B cell (primary cell): ENCODE data around the gene GLDN. TPM values are rescaled to one million over a fixed set of nuclear protein-coding genes. Genes with fewer than 3 reads are reported as not detected.

Experiments
- ATAC-seq: fragments of 200-7000 bp; cut with Tn5 transposase; one replicate; pipeline ENCODE4 v1.10.0; 2021; ENCODE audit warnings: low read depth, mild to moderate bottlenecking, moderate number of reproducible peaks, moderate library complexity
- CTCF ChIA-PET: fragments of 350-600 bp; sonication (Branson Sonifier 250); formaldehyde crosslinking; loops from one replicate; lab custom pipeline; 2021; ENCODE audit warnings: antibody characterized with exemption, inconsistent platforms; lab: Charles Lee
- POLR2A ChIA-PET: fragments of 350-600 bp; sonication (Branson Sonifier 250); formaldehyde crosslinking; loops from one replicate; lab custom pipeline; 2021; ENCODE audit warnings: antibody characterized with exemption; lab: Charles Lee
- DNase-seq: peaks from one replicate; pipeline ENCODE4 v3.0.0; 2013
- H2AFZ ChIP-seq: 2 replicates; pipeline ENCODE4 v1.6.1; 2012; ENCODE audit warnings: mild to moderate bottlenecking, low read depth, low read length; ENCODE audit not compliant: insufficient read depth, poor library complexity, severe bottlenecking
- H3K27ac ChIP-seq, 2 donors: 1 replicate in 1 of 2; 2 replicates in 1 of 2; pipeline ENCODE4 v1.5.1; 2012 to 2013; ENCODE audit warnings: low read length in 2 of 2, mild to moderate bottlenecking in 2 of 2, moderate library complexity in 1 of 2
- H3K27me3 ChIP-seq, 4 experiments: fragments of 200-600 bp in 1 of 4; sonication (generic) in 1 of 4; replicated peaks in 1 of 4; 1 replicate in 2 of 4; 2 replicates in 2 of 4; pipeline versions ENCODE4 v1.6.1 to v1.7.0; 2013 to 2016; ENCODE audit warnings: low read length in 3 of 4, mild to moderate bottlenecking in 2 of 4, mixed read lengths in 1 of 4, moderate library complexity in 1 of 4; ENCODE audit not compliant: insufficient read depth in 4 of 4, control insufficient read depth in 3 of 4; ENCODE audit errors: control extremely low read depth in 1 of 4
- H3K36me3 ChIP-seq, 2 experiments: replicated peaks in 1 of 2; 1 replicate in 1 of 2; 2 replicates in 1 of 2; pipeline versions ENCODE4 v1.6.1 to v1.7.1; 2013; ENCODE audit warnings: low read length in 1 of 2; ENCODE audit not compliant: insufficient read depth in 2 of 2, control insufficient read depth in 1 of 2; ENCODE audit errors: control extremely low read depth in 1 of 2, extremely low read depth in 1 of 2
- H3K4me1 ChIP-seq, 2 donors: fragments of 200-600 bp in 1 of 2; sonication (generic) in 1 of 2; 1 replicate in 1 of 2; 2 replicates in 1 of 2; pipeline versions ENCODE4 v1.5.1 to v1.6.1; 2013 to 2017; ENCODE audit warnings: low read length in 2 of 2; ENCODE audit not compliant: control insufficient read depth in 2 of 2, insufficient read depth in 2 of 2
- H3K4me2 ChIP-seq: replicated peaks from 2 replicates; pipeline ENCODE3; 2012; ENCODE audit warnings: mild to moderate bottlenecking, low read depth, low read length; ENCODE audit not compliant: poor library complexity, severe bottlenecking
- H3K4me3 ChIP-seq, 5 experiments: fragments of 200-600 bp in 1 of 5; sonication (generic) in 1 of 5; 1 replicate in 3 of 5; 2 replicates in 2 of 5; pipeline versions ENCODE4 v1.5.1 to v1.7.0; 2011 to 2016; ENCODE audit warnings: low read length in 4 of 5, mild to moderate bottlenecking in 4 of 5, low read depth in 2 of 5, control low read depth in 1 of 5, moderate library complexity in 1 of 5; ENCODE audit not compliant: insufficient read depth in 1 of 5; ENCODE audit errors: control extremely low read depth in 1 of 5, extremely low read depth in 1 of 5
- H3K79me2 ChIP-seq: fragments of 200-600 bp; sonication (generic); one replicate; pipeline ENCODE4 v1.6.0; 2016; ENCODE audit warnings: low read length; ENCODE audit not compliant: control insufficient read depth, insufficient read depth
- H3K9ac ChIP-seq: fragments of 200-600 bp; sonication (generic); 2 replicates; pipeline ENCODE4 v1.6.1; 2017; ENCODE audit warnings: mild to moderate bottlenecking, low read length, moderate library complexity
- H3K9me3 ChIP-seq, 3 donors: one replicate each; pipeline versions ENCODE4 v1.6.1 to v1.7.1; 2013; ENCODE audit warnings: low read length in 2 of 3; ENCODE audit not compliant: control insufficient read depth in 2 of 3, insufficient read depth in 1 of 3; ENCODE audit errors: control extremely low read depth in 1 of 3
- H4K20me1 ChIP-seq: 2 replicates; pipeline ENCODE4 v1.6.0; 2012; ENCODE audit warnings: mild to moderate bottlenecking, low read length; ENCODE audit not compliant: insufficient read depth, control insufficient read depth, poor library complexity, severe bottlenecking
- H3K27ac Mint-ChIP-seq: one replicate; pipeline ENCODE4 v1.8.0; 2021; ENCODE audit warnings: mixed read lengths
- H3K27me3 Mint-ChIP-seq: one replicate; pipeline ENCODE4 v1.8.0; 2021; ENCODE audit warnings: mixed read lengths
- H3K4me1 Mint-ChIP-seq: one replicate; pipeline ENCODE4 v1.8.0; 2021; ENCODE audit warnings: mixed read lengths
- H3K4me3 Mint-ChIP-seq: one replicate; pipeline ENCODE4 v1.8.0; 2021; ENCODE audit warnings: mixed read lengths
- H3K9me3 Mint-ChIP-seq: one replicate; pipeline ENCODE4 v1.8.0; 2022; ENCODE audit warnings: mixed read lengths; ENCODE audit not compliant: insufficient read depth
- EZH2 ChIP-seq: IDR thresholded peaks from 2 replicates; pipeline ENCODE4 v1.6.1; 2012; ENCODE audit warnings: borderline replicate concordance, low read depth, mild to moderate bottlenecking, moderate library complexity, low read length; ENCODE audit not compliant: insufficient read depth, poor library complexity, severe bottlenecking
- WGBS: methylation state at CpG from one replicate; pipeline ENCODE4 v1.1.5; 2013; ENCODE audit warnings: missing lambda C conversion rate; ENCODE audit not compliant: insufficient coverage; 5-methylcytosine and 5-hydroxymethylcytosine counted together
- intact Hi-C: fragments of 100-400 bp; cut with micrococcal nuclease; formaldehyde crosslinking; loops from one replicate; pipeline ENCODE4 v1.10.0; 2022
- polyA plus RNA-seq: library from polyadenylated mRNA; depleted of rRNA; stranded (reverse); fragments of >200 nt; gene quantifications from 2 replicates; pipeline ENCODE4 v1.2.3, GENCODE V29; 2012
- total RNA-seq, 2 donors: library from RNA; stranded (reverse); fragments of 120-200 nt in 1 of 2; gene quantifications; 1 replicate in 1 of 2; 2 replicates in 1 of 2; pipeline versions ENCODE4 v1.2.3 to v1.2.4, GENCODE V29; 2013 to 2022
- TF ChIP-seq, protein P1 (sequence below): fragments of 200-600 bp; IDR thresholded peaks from one replicate; pipeline ENCODE4 v1.8.0; 2022; ENCODE audit warnings: antibody characterized with exemption, mild to moderate bottlenecking

The GLDN gene
- total and polyA plus RNA-seq, 2 donors (not counting 1 experiment from before 2014, with no cell fraction given), result not detected

DNA sequence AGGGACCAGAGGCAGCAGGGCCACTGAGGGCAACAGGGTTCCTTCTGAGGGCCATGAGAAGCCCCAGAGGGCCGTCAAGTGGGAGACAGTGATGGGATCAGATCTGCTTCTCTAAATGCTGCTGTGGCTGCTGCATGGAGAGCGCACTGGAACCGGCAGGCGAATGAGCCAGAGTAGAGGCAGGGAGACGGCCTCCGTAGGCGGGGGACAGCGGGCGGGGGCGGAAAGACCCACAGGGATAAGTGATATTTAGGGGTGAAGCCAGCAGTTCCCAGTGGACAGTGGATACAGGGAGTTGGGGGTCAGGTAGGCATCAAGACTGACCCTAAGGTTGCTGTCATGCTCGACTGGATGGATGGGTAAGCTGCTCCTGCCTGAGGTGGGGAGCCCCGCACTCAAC is 45.0 kb downstream of the GLDN start:
- H3K4me1 Mint-ChIP-seq, result no peaks in the 10 kb centered on the region
- WGBS, result 95% methylated on average over 12 of the region's 12 CpGs
- peaks cover 0 to 3% (median 1%) of the 10 kb centered on the region in 4 experiments for H3K27me3 ChIP-seq
- H3K27ac Mint-ChIP-seq, result no peak overlapping the region
- H3K9me3 ChIP-seq, result no peaks in the 10 kb centered on the region
- H3K4me1 ChIP-seq, result no peaks in the 10 kb centered on the region
- ATAC-seq (no peak), DNase-seq (no peak)
- no peak overlapping the region for H3K27ac ChIP-seq
- H3K9me3 Mint-ChIP-seq, result no peaks in the 10 kb centered on the region
- no peak overlapping the region for H2AFZ ChIP-seq
- H3K9ac ChIP-seq, result no peak overlapping the region
- intact Hi-C loops, result no loop called here
- no peak overlapping the region for H3K4me2 ChIP-seq
- H4K20me1 ChIP-seq, result no peaks in the 10 kb centered on the region
- H3K27me3 Mint-ChIP-seq, result peaks cover 17% of the 10 kb centered on the region
- H3K79me2 ChIP-seq, result no peaks in the 10 kb centered on the region
- ChIA-PET POLR2A (no interaction called here), CTCF (interaction anchor here (1.1 kb wide), 1 partner anchor 11 kb away, joined by 3 read pairs; no protein-coding TSS in a partner anchor)
- no peak overlapping the region for H3K4me3 Mint-ChIP-seq
- TF ChIP-seq, protein P1, sequence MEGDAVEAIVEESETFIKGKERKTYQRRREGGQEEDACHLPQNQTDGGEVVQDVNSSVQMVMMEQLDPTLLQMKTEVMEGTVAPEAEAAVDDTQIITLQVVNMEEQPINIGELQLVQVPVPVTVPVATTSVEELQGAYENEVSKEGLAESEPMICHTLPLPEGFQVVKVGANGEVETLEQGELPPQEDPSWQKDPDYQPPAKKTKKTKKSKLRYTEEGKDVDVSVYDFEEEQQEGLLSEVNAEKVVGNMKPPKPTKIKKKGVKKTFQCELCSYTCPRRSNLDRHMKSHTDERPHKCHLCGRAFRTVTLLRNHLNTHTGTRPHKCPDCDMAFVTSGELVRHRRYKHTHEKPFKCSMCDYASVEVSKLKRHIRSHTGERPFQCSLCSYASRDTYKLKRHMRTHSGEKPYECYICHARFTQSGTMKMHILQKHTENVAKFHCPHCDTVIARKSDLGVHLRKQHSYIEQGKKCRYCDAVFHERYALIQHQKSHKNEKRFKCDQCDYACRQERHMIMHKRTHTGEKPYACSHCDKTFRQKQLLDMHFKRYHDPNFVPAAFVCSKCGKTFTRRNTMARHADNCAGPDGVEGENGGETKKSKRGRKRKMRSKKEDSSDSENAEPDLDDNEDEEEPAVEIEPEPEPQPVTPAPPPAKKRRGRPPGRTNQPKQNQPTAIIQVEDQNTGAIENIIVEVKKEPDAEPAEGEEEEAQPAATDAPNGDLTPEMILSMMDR, result no peak
- no peak for TF ChIP-seq EZH2
- no peaks in the 10 kb centered on the region for H3K36me3 ChIP-seq
- no peak overlapping the region for H3K4me3 ChIP-seq

DNA sequence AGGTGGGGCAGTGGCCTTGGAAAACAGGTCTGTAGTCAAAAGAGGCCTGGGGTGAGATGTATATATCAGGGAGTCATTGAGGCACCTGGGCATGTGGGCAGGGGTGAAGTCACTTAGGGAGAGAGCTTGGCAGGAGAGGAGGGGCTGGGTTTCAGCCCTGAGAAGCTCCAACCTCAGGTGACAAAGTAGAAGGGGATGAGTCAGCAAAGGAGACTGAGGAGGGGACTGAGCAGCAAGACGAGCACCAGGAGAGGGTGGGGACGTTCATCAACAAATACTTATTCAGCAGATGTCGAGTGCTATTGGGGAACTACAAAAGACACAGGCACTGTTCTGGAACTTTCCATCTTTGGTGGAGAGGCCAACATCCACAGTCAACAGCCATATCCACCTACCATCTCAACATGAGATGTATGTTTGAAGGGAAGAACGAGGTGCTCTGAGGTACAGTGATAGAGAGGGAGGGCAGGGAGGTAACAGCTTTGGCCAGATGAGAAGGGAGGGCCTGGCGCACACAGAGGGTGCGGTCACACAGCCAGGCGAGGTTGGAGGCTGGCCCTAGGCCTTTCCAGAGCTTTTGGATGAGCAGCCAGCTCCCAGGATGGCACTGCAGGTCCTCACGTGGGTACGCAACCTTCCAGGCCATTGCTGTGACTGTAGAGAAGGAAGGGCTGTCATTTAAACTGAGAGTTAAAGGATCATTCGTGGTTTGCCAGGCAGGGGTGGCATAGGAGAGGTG is 45.7 kb downstream of the GLDN start:
- ChIA-PET CTCF (interaction anchor here (1.1 kb wide), 1 partner anchor 12 kb away, joined by 3 read pairs; no protein-coding TSS in a partner anchor), POLR2A (no interaction called here)
- H3K4me1 Mint-ChIP-seq, result no peaks in the 10 kb centered on the region
- TF ChIP-seq EZH2, result no peak
- TF ChIP-seq, protein P1, result no peak
- Histone ChIP-seq H3K79me2 (no peaks in the 10 kb centered on the region), H3K36me3 (no peaks in the 10 kb centered on the region), H3K4me1 (no peaks in the 10 kb centered on the region), H3K4me3 (no peak overlapping the region), H3K9me3 (no peaks in the 10 kb centered on the region), H4K20me1 (no peaks in the 10 kb centered on the region), H2AFZ (no peak overlapping the region), H3K27me3 (peaks cover 0 to 3% (median 1%) of the 10 kb centered on the region in 4 experiments), H3K9ac (no peak overlapping the region), H3K27ac (no peak overlapping the region), H3K4me2 (no peak overlapping the region)
- H3K27me3 Mint-ChIP-seq, result peaks cover 11% of the 10 kb centered on the region
- 88% methylated on average over 8 of the region's 10 CpGs for WGBS
- ATAC-seq (no peak), DNase-seq (no peak)
- no peaks in the 10 kb centered on the region for H3K9me3 Mint-ChIP-seq
- H3K27ac Mint-ChIP-seq, result no peak overlapping the region
- H3K4me3 Mint-ChIP-seq, result no peak overlapping the region
- intact Hi-C loops, result no loop called here
